ENCODE measurements around the gene PRSS36. TPM values are rescaled to one million over a fixed set of nuclear protein-coding genes. Genes with fewer than 3 reads are reported as not detected.
A peak's percentile ranks its signal among the peaks of the same experiment; 100 is the strongest.

PRSS36 gene
- total RNA-seq, 1 donor, result 1.2 TPM

DNA sequence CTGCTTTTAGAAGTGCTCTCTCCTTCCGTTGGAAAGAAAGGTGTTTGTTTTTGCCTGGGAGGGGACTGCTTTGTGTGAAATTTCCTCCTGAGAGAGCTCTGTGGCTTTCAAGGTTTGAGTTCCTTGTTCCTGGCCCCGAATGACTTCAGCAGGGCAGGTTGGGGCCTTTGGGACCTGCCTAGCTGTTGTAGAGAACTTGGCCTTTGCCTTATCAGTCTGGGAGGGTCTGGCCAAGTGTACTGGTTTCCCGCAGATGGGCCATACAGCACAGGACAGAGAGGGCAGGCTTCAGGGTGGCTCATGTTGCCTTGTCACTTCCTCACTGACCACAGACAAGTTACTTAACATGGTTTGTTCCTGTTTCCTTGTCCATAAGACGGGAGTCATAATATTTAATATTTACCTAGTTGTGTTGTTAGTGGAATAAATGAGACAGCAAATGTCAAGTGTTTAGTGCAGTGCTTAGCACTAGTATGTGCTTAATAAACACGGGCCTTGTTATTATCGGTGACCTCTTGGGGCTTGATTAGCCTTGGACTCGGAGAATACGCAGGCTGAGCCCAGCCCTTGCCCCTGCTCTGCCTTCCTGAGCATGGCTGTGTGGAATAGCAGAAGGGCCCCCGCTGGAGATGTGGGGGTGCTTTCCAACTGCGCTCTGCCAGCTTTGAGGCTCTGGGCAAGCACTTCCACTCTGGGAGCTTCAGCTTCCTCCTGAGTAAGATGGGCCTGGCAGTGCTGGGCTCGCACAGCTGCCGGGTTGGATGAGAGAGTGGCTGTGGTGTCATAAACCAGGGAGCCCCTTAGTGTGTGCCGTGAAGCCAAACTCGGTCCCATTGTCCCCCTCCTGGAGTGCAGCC, 20.9 kb downstream of the PRSS36 start:
- Histone ChIP-seq H3K27me3 (ENCODE audit: insufficient read depth, low read length) (no peaks in the 10 kb centered on the region), H3K4me3 (ENCODE audit: low read length) (no peak overlapping the region), H3K4me1 (ENCODE audit: insufficient read depth, low read length) (peaks cover 49% of the 10 kb centered on the region), H3K9me3 (ENCODE audit: low read depth, low read length) (no peaks in the 10 kb centered on the region)

DNA sequence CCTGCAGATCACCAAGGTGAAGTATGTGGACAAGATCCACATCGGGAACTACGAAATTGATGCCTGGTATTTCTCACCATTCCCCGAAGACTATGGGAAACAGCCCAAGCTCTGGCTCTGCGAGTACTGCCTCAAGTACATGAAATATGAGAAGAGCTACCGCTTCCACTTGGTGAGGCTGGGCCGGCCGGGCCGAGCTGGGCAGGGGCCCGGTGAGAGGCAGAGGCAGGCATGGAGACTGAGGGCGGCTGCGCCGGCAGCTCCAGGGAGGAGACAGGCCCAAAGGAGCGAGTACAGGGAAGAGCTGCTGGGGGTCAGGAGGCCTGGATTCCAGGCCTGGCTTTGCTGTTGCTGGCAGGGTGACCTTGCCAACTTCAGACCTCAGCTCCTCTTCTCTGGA, 22.7 kb downstream of the PRSS36 start:
- no peaks in the 10 kb centered on the region for H3K27me3 ChIP-seq (ENCODE audit: insufficient read depth, low read length)
- peaks cover 44% of the 10 kb centered on the region for H3K4me1 ChIP-seq (ENCODE audit: insufficient read depth, low read length)
- no peaks in the 10 kb centered on the region for H3K9me3 ChIP-seq (ENCODE audit: low read depth, low read length)
- H3K4me3 ChIP-seq (ENCODE audit: low read length), result no peak overlapping the region

DNA sequence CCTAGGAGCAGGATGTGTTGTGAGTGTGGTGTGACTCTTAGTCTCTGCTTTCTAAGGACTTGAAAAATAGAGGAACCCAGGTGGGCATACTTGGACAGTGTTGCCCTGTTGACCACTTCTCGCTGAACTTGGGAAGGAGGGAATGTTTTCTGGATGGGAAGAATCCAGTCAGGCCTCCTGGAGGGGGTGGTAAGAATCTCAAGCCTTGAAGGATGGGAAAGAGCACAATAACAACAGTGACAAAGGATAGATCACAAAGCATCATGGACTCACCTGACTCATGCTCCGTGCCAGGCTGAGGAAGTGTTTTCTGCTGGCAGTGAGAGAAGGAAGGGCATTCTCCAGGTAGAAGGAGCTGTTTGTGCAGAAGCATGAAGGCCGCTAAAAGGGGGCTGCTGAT, 24.0 kb downstream of the PRSS36 start:
- H3K4me1 ChIP-seq (ENCODE audit: insufficient read depth, low read length), result peaks cover 44% of the 10 kb centered on the region
- H3K9me3 ChIP-seq (ENCODE audit: low read depth, low read length), result no peaks in the 10 kb centered on the region
- H3K4me3 ChIP-seq (ENCODE audit: low read length), result no peak overlapping the region
- H3K27me3 ChIP-seq (ENCODE audit: insufficient read depth, low read length), result no peaks in the 10 kb centered on the region

DNA sequence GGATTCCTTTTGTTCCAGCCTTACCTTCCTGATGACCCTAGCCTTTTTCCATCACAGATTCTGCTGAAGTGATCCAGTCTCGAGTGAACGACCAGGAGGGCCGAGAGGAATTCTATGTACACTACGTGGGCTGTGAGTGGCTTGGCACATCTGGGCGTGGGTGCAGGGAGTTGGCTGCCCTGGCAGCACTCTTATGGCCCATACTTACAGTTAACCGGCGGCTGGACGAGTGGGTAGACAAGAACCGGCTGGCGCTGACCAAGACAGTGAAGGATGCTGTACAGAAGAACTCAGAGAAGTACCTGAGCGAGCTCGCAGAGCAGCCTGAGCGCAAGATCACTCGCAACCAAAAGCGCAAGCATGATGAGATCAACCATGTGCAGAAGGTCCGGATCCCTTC, 29.7 kb downstream of the PRSS36 start:
- H3K9me3 ChIP-seq (ENCODE audit: low read depth, low read length), result no peaks in the 10 kb centered on the region
- H3K4me3 ChIP-seq (ENCODE audit: low read length), result no peak overlapping the region
- no peaks in the 10 kb centered on the region for H3K27me3 ChIP-seq (ENCODE audit: insufficient read depth, low read length)
- peaks cover 35% of the 10 kb centered on the region for H3K4me1 ChIP-seq (ENCODE audit: insufficient read depth, low read length)

DNA sequence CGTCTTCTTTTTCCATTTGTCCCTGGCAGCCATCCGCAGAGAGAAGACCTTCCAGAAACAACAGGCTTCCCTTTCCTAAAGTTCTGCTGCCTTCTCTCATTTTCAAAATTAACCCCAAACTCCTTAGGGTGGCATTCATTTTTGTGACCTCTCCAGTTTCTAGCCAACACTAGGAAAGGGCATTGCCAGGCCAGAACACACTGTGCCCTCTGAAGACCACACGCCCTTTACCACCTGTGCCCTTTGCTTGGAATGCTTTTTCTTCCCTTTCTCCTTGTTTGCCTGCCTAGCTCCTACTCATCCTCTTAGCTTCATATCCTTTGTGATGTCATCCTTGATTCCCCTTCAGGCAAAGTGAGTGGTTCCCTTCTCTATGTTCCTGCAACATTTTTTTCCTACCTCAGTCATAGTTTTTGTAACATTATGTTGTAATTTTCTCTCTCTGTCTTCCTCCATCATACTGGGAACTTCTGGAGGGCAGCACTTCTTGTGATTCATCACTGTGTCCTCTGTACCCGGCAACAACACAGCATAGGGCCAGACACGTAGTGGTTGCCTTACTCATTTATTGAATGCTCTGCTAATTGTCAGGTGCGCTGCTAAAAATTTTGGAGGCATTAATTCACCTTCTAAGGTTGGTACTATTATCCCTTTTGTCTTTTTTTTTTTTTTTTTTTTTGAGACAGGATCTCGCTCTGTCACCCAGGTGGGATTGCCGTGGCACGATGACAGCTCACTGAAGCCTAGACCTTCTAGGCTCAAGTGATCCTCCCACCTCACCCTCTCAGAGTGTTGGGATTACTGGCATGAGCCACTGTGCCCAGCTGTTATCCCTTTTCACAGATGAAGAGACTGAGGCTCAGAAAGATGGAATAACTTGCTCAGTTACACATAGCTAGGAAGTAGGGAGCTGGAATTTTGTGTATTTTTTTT, 31.4 kb downstream of the PRSS36 start:
- Histone ChIP-seq H3K4me3 (ENCODE audit: low read length) (peak overlapping the region; percentile 58), H3K27me3 (ENCODE audit: insufficient read depth, low read length) (no peaks in the 10 kb centered on the region), H3K4me1 (ENCODE audit: insufficient read depth, low read length) (peaks cover 50% of the 10 kb centered on the region), H3K9me3 (ENCODE audit: low read depth, low read length) (no peaks in the 10 kb centered on the region)

DNA sequence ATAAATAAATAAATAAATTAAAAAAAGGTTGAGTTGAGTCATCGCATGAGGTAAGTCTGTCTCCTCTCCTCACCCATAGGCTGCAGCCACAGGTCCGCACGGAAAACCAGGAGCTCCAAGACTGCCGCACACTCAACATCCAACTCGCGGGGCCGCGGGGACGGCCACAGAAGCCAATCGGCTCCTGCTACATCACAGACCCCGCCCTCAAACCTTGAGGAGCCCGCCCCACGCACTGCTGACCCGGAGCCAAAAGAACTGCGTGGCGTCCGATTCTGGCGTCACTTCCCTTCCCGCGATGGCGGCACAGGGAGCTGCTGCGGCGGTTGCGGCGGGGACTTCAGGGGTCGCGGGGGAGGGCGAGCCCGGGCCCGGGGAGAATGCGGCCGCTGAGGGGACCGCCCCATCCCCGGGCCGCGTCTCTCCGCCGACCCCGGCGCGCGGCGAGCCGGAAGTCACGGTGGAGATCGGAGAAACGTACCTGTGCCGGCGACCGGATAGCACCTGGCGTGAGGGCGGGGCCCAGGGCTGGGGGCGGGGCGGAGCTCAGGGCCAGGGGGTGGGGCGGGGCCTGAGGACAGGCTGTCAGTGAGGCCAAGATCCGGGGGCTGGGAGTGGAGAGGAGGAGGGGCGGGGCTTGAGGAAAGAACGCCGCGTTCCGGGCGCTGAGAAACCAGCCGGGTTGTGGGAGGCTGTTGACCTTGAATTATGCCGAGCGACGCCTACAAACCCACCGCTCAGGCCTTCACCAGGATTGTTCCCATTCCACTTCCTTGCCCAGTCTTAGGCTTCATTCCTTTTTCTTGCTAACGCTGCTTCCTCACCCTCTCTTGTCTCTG, 32.3 kb downstream of the PRSS36 start, which contains the start of gene KAT8:
Gene KAT8, plus strand, starts transcription at position 281 of the 839 bp plus-strand sequence. Its CDS starts 18 bp downstream, at position 299.
- Histone ChIP-seq H3K4me1 (ENCODE audit: insufficient read depth, low read length) (peaks cover 59% of the 10 kb centered on the region), H3K27me3 (ENCODE audit: insufficient read depth, low read length) (no peaks in the 10 kb centered on the region), H3K4me3 (ENCODE audit: low read length) (peak within 1 kb of the TSS; percentile 58), H3K9me3 (ENCODE audit: low read depth, low read length) (no peaks in the 10 kb centered on the region)

DNA sequence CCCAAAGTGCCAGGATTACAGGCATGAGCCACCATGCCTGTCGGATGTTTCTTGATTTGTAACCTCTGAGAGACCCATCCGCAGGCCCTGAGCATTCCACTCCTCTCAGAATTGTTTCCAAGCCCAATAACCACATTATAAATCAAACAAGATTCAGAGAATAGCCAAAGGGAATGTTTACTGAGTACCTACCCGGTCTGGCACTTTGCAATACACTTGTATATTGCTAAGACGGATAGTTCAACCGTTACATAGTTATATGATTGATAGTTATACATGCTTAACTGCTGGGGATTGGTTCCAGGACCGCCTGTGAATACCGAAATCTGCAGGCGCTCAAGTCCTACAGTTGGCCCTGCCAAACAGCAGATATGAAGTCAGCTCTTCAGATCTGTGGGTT, 35.4 kb downstream of the PRSS36 start:
- no peak overlapping the region for H3K4me3 ChIP-seq (ENCODE audit: low read length)
- no peaks in the 10 kb centered on the region for H3K9me3 ChIP-seq (ENCODE audit: low read depth, low read length)
- H3K27me3 ChIP-seq (ENCODE audit: insufficient read depth, low read length), result no peaks in the 10 kb centered on the region
- peaks cover 61% of the 10 kb centered on the region for H3K4me1 ChIP-seq (ENCODE audit: insufficient read depth, low read length)

DNA sequence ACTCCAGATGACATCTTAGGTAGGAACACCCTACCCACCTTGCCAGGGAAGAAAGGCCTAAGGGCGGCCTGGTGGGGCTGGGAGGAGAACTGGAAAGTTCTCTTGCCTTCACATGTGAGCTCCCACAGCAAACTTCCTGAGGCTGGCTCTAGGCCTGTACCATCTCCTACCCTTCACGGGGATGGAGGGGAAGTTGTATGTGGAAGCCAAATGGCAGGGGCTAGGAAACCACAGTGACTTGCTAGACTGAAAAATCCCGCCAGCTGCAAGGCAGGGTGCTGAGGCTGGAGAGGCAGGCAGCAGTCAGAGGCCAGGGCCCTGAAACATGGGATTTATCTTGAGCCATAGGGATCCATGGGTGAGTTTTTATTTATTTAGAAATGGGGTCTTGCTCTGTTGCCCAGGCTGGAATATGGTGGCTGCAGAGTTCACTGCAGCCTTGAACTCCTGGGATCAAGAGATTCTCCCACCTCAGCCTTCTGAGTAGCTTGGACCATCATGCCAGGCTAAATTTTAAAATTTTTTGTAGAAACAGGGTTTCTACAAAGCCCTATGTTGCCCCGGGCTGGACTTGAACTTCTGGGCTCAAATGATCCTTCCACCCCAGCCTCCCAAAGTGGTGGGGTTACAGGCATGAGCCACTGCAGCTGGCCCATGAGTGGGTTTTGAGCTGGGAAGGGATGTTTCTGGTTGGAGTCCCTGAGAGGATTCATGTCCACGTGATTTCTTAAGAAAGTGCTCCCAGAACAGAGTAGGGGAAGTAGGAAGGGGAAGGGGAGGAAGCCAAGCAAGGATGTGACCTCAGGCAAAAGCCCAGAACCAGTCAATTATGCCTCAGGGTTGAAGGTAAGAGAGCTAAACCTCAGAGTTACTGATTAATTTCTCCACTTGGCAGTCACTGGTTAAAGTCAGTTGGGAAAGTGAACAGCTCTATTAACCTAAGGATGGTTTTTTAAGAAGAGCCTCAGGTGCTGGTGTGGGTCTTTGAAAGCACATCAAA, 36.4 kb downstream of the PRSS36 start:
- no peak overlapping the region for H3K4me3 ChIP-seq (ENCODE audit: low read length)
- peaks cover 60% of the 10 kb centered on the region for H3K4me1 ChIP-seq (ENCODE audit: insufficient read depth, low read length)
- H3K27me3 ChIP-seq (ENCODE audit: insufficient read depth, low read length), result no peaks in the 10 kb centered on the region
- no peaks in the 10 kb centered on the region for H3K9me3 ChIP-seq (ENCODE audit: low read depth, low read length)

DNA sequence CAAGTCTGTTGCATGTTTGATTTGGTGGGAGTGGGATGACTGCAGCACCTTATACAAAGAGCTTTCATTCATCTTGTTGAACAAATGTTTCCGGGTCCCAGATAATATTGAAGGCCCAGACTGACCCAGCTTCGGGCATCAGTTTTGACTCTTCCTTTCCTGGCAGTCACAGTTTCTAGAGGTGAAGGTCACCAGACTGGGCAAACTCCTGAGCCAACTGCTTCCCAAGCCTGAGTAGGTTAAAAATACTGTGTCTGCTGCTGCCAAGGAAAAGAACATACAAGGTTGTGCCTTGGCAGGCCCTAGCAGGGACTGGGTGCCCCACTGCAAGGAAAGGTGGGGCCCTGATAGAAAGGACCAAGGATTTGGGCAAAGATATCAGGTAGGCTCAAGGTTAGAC, 37.2 kb downstream of the PRSS36 start:
- Histone ChIP-seq H3K4me3 (ENCODE audit: low read length) (no peak overlapping the region), H3K9me3 (ENCODE audit: low read depth, low read length) (no peaks in the 10 kb centered on the region), H3K4me1 (ENCODE audit: insufficient read depth, low read length) (peaks cover 60% of the 10 kb centered on the region), H3K27me3 (ENCODE audit: insufficient read depth, low read length) (no peaks in the 10 kb centered on the region)

DNA sequence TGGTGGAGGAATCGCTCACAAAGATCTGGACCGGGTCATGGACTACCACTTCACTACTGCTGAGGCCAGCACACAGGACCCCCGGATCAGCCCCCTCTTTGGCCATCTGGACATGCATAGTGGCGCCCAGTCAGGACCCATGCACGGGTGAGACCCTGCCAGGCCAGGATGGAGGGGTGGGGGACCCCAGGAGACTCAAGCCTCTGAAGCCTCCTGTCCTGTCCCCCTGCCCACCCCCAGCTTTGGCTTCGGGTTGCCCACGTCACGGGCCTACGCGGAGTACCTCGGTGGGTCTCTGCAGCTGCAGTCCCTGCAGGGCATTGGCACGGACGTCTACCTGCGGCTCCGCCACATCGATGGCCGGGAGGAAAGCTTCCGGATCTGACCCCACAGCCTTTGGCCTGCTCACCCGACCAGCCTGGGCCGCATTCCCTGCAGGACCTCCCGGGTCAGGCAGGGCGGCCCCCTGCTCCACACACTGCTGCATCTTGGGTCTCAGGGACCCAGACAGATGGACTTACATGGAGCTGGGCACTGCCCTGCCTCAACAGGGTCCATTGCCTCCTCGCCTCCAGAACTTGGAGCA, 37.9 kb downstream of the PRSS36 start:
- Histone ChIP-seq H3K4me3 (ENCODE audit: low read length) (no peak overlapping the region), H3K4me1 (ENCODE audit: insufficient read depth, low read length) (peaks cover 61% of the 10 kb centered on the region), H3K9me3 (ENCODE audit: low read depth, low read length) (no peaks in the 10 kb centered on the region), H3K27me3 (ENCODE audit: insufficient read depth, low read length) (no peaks in the 10 kb centered on the region)

DNA sequence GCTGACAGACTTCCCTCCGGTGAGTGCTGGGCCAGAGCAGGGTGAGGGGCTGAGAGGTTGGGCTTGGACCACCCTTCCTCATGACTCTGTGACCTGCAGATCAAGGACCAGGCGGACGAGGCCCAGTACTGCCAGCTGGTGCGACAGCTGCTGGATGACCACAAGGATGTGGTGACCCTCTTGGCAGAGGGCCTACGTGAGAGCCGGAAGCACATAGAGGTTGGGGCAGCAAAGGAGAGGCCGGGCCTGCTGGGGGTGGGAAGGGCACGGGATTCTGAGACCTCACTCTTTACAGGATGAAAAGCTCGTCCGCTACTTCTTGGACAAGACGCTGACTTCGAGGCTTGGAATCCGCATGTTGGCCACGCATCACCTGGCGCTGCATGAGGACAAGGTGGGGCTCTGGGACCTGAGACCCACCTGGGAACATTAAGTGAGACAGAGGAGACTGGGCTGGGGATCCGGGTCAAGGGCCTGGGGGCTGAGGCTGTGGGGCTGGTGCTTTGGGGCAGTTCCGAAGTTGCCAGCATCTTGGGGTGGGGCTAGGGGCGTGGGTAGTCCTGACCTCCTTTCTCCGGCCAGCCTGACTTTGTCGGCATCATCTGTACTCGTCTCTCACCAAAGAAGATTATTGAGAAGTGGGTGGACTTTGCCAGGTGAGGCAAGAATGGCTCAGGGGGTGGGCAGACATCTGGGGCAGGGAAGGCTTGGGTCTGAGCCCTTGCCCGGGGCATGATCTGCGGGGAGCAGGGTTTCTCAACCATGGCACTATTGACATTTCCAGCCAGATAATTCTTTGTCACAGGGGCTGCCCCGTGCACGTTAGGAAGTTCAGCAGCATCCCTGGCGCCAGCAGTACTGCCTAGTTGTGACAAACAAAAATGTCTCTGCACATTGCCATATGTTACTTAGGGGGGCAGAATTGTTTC, 39.5 kb downstream of the PRSS36 start:
- peaks cover 55% of the 10 kb centered on the region for H3K4me1 ChIP-seq (ENCODE audit: insufficient read depth, low read length)
- H3K4me3 ChIP-seq (ENCODE audit: low read length), result no peak overlapping the region
- H3K9me3 ChIP-seq (ENCODE audit: low read depth, low read length), result no peaks in the 10 kb centered on the region
- H3K27me3 ChIP-seq (ENCODE audit: insufficient read depth, low read length), result no peaks in the 10 kb centered on the region

DNA sequence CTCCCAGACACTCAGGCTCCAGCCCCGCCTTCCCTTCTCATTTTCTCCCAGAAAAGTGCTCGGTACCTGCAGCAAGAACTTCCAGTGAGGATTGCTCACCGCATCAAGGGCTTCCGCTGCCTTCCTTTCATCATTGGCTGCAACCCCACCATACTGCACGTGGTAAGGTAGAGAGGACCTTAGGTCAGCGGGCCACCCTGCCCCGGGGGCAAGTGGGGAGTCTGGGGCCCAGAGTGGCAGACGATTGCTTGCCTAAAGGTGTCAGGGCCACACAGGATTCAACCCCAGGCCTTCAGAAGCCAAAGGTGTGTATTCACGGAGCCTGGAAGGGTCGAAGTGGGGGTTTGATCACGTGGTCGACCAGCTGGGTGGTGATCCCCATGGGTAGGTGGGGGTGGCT, 40.2 kb downstream of the PRSS36 start:
- Histone ChIP-seq H3K4me1 (ENCODE audit: insufficient read depth, low read length) (peaks cover 50% of the 10 kb centered on the region), H3K9me3 (ENCODE audit: low read depth, low read length) (no peaks in the 10 kb centered on the region), H3K27me3 (ENCODE audit: insufficient read depth, low read length) (no peaks in the 10 kb centered on the region), H3K4me3 (ENCODE audit: low read length) (no peak overlapping the region)

Measured in mononuclear cell (primary cell).